Fibroblast of skin of scalp (primary cell): ENCODE measurements around the gene PIK3CD.
"Not testable (repeated sequence)": the region's sequence is repeated elsewhere in the genome, so short reads cannot be mapped to it uniquely, and the experiment has no call there.

Experiments used
- DNase-seq: peaks from one replicate; pipeline ENCODE4 v3.0.0-alpha.2; 2013

The PIK3CD gene

DNA sequence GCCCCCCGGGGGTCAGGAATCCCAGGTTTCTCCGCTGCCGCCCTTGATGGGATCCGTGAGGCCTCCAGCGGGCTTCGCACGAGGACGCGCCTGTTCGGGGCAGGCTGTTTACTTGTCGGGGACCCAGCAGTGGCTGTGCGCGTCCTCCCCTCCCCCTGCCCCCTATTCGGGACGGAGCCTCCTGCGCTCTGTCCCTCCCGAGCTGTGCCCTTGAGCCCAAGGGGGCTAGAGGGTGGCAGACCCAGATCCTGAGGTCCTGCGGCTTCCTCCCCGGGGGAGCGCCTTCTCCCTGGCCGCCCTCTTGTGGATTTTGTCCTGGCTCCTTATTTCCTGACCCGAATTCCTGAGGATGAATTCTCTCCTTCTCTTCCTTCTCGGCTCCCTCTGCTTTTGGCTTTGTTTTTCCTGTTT is 38.4 kb downstream of the PIK3CD start:
- DNase-seq: peak; percentile 22

DNA sequence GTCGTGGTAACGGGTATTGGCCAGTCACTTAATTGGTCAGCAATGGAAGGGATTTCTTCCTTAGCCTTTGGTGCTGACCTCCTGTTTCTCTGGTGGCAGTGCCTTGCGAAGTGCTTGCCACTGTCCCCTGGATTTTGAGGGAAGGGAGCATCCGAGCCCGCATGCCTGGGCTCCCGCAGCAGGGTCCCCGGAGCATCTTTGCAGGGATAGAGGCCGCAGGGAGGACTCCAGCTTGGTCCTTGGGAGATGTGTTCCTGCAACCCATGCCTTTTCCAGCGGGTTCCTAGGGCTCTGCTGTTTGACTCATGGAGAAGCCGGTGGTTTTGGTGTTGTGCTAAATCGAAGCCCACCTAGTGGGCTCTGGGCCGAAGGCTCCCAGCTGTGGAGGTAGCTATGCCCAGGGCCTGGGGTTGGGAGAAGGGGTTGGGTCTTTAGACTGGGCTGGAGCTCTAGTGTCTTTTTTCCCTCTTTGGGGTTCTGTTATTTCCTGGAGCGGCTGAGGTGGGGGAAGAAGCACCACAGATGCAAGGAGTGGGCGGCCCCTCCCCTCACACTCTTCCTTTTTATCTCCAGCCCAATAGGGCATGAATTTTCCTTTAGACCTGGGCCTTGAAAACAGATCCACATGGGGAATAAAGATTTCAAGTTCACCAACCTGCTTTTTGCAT is 39.0 kb downstream of the PIK3CD start:
- DNase-seq: no peak

DNA sequence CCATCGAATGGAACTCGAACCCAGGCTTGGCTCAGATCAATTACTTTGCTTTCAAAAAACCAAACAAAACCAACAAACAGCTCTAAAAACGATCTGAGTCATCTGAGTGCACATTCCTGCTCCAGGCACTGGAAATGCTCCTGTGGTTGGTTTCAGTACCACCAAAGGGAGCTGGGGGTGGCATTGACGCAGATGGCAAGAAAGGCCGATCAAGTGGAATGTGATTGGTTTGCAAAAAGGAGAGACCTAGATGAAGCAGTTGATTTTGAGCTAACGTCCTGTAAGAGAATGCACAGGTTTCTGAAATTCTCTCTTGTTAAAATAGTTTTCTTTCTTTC is 39.5 kb downstream of the PIK3CD start:
- peak; percentile 40 for DNase-seq

DNA sequence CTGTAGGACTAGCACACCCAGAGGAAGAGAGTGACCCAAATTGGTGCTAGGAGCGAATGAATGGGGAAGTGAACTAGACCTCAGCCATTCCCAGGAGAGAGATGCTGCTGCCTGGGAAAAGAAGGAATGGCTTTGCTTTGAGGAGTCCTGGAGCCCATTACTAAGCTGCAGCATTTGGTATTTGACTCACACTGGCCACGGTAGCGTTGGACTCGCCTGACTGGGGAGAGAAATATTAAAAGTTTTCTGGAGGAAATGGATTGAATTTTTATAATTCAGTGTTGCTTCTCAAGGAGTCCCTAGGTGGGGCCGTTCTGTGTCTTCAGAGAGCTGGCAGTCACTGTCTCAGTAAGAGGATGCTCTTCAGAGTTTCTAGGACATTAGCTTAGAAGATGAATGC is 40.2 kb downstream of the PIK3CD start:
- DNase-seq: peak; percentile 51

DNA sequence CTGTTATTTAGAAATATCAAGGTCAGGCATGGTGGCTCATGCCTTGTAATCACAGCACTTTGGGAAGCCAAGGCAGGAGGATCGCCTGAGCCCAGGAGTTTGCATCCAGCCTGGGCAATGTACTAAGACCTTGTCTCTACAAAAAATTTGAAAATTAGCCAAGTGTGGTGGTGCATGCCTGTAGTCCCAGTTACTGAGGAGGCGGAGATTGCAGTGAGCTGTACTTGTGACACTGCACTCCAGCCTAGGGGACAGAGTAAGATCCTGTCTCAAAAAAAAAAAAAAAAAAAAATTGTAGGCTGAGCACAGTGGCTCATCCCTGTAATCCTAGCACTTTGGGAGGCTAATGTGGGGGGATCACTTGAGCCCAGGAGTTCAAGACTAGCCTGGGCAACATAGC is 45.3 kb downstream of the PIK3CD start:
- DNase-seq: no peak

DNA sequence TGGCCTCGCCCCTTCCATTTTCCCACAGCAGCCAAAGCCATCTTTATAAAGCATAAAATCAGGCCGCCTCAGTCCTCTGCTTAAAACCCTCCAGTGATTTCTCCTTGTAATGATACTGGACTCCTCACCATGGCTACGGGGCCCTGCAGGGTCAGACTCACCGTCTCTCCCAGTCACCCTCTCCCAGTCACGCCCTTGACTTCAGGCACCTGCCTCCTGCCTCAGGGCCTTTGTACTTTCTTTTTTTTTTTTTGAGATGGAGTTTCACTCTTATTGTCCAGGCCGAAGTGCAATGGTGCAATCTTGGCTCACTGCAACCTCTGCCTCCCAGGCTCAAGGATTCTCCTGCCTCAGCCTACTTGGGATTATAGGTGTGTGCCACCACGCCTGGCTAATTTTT is 47.8 kb downstream of the PIK3CD start:
- no peak for DNase-seq

DNA sequence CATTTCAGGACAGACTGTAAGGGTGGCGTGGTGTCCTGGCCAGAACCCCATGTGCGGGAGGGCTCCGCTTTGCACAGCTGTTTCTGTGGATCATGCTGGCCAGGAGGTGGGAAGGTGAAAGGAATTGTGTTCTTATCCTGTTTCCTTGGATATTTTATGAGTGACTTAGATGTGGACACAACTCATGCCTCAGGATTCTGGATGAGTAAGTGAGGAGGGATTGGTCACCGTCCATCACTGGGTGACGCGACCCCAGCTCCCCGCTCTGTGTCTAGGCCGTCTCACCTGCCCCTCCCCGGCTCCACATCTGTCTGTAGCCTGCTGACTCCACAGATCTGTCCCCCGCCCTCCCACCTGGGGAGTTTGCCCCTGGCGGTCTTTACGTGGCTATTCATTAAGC is 48.8 kb downstream of the PIK3CD start:
- peak; percentile 76 for DNase-seq

DNA sequence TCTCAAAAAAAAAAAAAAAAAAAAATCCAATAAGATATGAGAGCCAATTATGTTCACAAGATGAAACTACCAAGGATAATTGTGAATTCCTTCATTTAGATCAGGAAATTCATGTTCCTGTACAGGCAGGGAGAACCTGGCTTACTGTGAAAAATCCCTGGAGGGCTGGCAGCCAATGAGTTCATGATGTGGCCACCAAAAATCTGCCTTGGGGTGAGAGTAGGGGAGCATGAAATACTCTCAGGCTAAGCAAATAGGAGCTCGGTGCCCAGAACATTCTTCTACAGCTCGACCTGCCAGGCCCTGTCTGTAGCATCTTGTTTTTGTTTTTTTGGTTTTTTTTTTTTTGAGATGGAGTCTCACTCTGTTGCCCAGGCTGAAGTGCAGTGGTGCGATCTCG is 50.1 kb downstream of the PIK3CD start:
- DNase-seq: no peak

DNA sequence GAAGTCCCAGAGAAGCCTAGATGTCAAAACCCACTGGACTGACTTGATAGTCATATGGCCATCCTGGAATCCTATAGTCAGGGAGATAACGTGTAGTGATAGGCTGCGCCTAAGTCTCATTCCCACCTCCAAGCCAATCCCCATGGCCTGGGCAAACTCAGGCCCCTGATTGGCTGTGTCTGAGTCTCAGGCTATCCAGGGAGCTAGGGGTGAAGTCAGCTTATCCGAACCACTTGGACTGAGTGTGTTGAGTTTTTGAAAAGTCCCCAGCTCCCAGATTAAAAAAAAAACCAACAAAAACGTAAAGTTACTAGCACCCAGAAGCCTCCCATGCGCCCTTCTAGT is 51.6 kb downstream of the PIK3CD start:
- no peak for DNase-seq

DNA sequence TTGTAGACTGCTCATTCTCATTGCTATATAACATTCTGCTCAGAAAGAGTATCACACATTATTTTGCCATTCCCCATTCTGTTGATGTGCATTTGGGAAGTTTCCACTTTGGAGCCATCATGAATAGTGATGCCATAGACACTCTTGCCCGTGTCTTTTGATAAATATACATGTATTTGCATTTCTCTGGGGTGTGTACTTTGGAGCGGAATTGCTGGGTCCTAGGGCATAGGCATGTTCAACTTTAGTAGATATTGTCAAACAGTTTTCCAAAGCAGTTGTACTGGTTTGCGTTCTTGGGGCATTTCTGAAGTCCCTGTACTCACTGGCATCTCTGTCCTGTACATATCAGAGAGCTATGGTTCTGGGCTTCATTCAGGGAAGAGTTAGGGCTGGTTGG is 52.1 kb downstream of the PIK3CD start:
- DNase-seq: no peak

DNA sequence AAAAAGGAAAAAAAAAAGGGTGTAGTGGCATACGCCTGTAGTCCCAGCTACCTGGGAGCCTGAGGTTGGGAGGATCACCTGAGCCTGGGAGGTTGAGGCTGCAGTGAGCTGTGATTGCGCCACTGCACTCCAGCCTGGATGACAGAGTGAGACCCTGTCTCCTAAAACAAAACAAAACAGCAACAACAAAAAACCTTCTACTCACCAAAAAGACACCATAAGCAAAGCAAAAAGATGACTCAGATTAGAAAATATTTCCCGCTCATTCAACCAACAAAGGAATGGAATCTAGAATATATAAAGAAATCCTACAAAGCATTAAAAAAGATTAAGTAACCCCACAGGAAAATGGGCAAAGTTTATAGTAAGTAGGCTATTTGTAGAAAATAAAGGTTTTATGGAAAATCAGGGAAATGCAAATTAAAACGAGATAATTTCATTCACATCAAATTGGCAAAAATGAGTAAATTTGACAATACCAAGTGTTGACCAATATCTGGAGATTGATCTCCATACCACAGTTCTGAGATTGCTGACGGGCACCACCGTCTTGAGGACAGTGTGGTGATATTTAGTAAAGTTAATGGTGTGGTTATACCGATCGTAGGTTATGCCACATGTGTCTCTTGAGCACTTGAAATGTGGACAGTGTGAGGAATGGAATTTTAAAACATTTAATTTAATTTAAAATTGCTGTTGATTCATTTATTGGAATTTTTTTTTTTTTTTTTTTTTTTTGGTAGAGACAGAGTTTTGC is 54.0 kb downstream of the PIK3CD start:
- peak; percentile 58 for DNase-seq

DNA sequence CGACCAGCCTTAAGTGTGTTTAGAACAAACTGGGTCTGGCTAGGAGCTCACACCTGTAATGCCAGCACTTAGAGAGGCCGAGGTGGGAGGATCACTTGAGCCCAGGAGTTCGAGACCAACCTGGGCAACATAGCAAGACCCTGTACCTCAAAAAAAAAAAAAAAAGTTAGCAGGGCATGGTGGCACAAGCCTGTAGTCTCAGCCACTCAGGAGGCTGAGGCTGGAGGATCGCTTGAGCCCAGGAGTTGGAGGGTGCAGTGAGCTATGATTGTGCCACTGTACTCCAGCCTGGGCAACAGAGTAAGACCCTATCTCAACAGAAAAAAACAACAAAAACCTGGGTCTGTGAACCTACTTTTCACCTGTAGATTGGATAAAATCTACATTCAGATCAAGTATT is 54.6 kb downstream of the PIK3CD start:
- DNase-seq: no peak

DNA sequence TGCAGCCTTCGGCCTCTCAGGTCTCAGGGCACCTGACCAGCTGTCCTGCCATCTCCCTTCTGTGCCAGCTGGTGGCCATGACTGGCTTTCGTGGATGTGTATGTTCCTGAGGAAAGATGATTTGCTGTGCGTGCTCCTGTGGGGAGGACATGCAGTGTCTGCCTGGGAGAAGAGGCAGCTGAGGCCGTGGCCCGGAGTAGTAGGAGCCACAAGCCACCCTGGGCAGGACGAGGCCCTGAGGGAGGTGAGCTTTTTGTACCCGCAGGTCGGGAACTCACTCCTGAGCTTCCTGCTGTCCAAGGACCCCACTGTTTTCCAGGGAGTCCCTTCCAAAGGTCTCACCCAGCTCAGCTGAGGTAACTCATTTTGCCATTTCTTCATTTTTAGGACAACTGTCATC is 58.5 kb downstream of the PIK3CD start:
- no peak for DNase-seq

DNA sequence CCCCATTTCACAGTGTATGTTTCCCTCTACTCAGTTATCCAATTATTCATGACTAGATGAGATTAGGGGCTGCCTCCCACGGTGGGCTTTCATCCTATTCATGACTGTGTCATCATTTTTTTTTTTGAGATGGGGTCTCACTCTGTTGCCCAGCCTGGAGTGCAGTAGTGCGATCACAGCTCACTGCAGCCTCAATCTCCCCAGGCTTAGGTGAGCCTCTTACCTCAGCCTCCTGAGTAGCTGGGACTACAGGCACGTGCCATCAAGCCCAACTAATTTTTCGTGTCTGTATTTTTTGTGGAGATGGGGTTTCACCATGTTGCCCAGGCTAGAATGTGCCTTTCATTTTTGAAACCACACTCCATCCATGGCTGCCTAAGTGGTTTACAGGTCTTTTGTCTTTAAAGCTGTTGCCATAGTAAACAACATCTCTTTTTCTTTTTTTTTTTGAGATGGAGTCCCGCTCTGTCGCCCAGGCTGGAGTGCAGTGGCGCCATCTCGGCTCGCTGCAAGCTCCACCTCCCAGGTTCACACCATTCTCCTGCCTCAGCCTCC is 60.0 kb downstream of the PIK3CD start:
- DNase-seq: no peak

DNA sequence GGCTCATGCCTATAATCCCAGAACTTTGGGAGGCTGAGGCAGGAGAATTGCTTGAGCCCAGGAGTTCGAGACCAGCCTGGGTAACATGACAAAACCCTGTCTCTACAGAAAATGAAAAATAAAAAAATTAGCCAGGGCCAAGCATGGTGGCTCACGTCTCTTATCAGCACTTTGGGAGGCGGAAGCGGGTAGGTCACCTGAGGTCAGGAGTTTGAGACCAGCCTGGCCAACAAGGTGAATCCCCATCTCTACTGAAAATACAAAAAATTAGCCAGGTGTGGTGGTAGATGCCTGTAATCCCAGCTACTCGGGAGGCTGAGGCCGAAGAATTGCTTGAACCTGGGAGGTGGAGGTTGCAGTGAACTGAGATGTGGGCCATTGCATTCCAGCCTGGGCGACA is 61.2 kb downstream of the PIK3CD start:
- DNase-seq: not testable (repeated sequence)

DNA sequence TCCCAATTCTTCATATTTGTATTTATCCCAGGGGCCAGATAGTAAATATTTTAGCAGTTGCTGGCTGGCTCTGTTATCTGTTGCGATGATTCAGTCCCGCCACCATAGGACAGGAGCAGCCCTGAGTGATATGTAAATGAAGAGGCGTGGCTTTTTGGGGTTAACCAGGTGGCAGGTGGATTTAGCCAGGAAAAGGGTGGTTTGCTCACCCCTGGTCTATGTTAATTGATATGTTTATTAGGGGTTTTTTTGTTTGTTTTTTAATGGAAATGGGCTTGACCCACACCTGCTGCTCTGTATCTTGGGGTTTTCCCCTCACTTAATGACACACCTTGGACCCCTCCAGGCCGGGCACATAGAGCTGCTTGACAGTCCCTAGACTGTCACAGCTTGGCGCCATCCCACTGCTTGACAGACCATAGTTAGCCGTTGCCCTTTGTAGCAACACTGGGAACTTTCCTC is 62.8 kb downstream of the PIK3CD start:
- DNase-seq: no peak

DNA sequence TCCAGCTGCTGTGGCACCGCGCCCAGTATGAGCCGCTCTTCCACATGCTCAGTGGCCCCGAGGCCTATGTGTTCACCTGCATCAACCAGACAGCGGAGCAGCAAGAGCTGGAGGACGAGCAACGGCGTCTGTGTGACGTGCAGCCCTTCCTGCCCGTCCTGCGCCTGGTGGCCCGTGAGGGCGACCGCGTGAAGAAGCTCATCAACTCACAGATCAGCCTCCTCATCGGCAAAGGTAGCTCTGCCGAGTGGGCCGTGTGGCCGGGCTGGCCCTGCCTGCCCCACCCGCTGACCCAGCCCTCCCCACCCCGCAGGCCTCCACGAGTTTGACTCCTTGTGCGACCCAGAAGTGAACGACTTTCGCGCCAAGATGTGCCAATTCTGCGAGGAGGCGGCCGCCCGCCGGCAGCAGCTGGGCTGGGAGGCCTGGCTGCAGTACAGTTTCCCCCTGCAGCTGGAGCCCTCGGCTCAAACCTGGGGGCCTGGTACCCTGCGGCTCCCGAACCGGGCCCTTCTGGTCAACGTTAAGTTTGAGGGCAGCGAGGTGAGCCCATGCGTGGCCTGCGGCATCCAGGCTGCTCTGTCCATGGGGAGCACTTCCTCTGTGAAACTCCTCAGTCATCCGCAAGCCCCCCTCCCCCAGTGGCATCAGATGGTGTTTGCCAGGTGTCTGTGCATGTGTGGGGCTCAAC is 64.2 kb downstream of the PIK3CD start:
- no peak for DNase-seq

DNA sequence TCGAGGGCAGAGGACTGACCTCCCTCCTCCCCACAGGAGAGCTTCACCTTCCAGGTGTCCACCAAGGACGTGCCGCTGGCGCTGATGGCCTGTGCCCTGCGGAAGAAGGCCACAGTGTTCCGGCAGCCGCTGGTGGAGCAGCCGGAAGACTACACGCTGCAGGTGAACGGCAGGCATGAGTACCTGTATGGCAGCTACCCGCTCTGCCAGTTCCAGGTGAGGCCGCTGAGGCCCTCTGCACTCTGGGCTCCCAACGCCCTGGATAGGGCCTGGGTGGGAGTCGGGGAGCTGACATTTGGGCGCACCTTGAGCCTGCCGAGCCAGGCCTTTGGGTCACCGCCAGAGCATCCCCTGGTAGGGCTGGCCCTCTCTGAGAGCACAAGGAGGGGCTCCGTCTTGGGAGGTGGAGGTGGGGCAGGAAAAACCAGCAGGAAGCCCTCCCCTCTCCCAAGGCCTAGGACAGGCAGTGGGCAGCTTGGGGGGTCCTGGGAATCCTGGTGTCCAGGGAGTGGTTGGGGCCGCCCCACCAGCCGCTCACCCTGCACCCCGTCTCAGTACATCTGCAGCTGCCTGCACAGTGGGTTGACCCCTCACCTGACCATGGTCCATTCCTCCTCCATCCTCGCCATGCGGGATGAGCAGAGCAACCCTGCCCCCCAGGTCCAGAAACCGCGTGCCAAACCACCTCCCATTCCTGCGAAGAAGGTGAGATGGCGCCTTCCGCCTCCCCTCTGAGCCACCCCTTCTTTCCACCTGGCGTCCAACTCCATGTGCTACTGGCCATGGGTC is 65.1 kb downstream of the PIK3CD start:
- no peak for DNase-seq

DNA sequence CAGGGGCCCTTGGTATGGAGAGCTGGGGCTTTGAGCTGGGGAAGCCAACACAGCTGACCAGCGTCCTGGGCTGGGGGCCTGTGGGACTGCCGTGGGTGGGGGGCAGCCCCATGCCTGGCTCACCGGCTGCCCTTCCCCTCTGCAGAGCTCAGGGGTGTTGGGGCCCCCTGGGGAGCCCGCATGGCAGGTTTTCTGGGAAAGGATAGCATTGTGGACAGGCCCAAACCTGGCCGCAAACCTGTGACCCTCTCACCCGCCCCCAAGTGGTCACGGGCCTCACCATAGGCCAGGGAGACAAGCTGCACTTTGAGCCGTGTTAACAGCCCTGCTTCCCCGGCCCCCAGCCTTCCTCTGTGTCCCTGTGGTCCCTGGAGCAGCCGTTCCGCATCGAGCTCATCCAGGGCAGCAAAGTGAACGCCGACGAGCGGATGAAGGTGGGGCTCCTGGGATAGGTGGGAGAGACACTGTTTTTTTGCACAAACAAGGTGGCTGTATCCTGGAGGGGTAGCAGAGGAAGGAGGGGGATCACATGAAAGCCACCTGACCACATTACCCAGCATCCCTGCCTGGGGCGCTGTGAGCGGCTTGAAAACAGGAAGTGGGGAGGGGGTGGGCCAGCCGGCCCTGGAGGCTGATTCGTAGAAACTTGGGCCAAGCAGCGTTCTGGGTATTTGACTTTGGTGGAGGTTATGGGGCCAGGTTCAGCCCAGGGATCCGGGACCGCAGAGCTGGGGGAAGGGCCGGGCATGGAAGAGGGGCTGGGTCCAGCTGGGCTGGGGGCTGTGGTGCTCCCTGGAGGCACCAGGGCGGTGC is 65.9 kb downstream of the PIK3CD start:
- peak; percentile 23 for DNase-seq

DNA sequence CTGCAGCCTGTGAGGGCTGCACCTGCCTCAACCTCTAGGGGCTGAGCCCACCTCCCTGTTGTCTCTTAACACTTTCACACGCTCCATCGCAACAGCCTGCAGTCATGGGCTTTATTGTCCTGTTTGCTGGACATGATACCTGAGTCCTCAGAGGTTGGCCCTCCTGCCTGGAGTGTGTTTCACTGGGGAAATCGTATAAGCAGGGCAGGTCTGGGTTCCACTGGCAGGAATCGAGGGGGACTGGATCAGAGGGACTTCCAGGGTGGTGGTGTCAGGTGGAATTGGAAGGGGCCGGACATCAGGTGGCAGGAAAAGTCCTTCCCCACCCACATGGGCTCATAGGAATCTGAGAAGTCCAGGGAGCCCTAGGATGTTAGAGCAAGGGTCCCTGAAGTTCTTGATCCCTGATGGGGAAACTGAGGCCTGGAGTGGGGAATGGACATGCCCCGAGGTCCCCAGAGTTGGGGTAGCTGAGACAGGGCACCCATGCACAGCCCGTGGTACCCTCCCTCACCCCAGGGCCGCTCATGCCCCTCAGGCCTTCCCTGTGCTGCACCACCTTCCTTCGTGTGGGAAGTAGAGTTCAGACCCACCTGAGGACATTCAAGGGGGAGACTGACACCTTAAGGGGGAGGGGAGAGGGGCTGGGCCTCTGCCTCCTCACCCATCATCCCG is 66.6 kb downstream of the PIK3CD start:
- no peak for DNase-seq

DNA sequence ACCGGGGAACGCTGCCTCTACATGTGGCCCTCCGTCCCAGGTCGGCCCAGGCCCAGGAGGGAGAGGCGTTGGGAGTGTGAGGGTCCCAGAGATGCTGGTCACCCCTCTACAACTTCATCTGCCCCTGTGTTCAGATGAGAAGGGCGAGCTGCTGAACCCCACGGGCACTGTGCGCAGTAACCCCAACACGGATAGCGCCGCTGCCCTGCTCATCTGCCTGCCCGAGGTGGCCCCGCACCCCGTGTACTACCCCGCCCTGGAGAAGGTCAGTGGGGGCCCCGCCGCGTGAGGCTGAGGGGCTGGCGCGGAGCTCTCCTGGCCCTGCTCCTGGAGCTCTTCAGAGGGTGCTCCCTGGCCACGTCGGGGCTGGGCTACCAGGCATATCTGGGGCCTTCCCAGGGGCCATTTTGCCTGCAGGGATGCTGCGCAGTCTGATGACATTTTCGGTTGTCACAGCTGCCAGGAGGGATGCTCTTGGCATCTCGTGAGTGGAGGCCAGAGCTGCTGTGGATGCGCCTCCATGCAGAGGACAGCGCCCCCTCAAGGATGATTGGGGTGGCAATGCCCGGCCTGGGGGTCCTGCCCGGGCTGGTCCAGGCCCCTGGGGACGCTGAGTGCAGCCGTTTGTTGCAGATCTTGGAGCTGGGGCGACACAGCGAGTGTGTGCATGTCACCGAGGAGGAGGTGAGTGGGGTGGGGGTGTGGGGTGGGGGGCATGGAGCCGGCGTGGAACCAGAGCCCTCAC is 68.6 kb downstream of the PIK3CD start:
- no peak for DNase-seq
